NCI-H526 treated with DMSO at 0.1 percent for 48 hours (cell line): ENCODE results near the gene ZNRF2.

Experiments
- DNase-seq: peaks from one replicate; lab custom pipeline; 2025; lab: John Stamatoyannopoulos, UW

Gene ZNRF2

DNA sequence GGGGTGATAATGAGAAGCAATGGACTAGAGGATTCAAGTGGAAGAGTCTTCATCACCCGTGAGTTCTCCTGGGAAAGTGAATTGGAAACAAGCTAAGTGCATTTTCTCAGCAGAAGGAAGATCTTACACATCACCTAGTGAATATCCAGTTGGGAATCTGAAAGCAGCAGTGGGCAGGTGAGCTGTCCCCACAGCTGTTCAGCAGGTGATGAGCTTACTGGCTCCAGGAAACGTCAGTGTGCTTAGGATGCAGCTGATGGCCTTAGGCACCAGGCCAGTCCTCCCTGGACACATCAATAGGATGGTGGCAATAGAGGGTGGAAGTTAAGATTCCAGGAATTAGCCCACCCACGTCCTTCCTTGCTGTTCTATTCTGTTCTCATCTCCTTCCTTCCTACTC is 127.5 kb downstream of the ZNRF2 start:
- no peak for DNase-seq

DNA sequence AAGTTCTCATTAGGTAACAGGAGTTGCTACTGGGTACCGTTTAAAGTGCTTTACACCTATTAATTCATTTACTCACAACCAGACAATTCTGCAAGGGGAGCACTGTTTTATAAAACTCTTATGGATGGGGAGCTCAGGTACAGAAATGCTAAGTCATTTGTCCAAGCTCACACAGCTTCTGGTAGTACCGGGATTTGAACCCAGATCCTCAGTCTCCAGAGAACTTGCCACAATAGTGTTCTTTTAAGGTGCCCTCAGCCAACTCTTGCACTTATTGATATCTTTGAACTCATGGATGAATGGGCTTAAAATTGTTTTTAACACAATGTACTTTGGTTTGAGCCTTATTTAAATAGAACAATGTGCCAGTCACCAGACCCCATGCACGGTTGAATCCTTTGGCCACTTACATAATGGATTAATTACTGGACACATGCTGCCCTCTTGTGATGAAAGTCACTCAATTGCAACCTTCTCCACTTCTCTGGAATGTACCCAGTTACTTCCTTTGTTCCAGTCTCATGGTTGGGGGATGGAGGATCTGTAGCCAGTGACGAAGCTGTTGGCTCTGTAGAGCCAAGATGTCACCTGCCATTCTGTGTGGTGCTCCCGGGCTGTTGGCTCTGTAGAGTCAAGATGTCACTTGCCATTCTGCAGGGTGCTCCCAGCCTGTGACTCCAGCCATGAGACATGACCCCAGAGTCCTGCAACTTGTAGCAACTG is 128.5 kb downstream of the ZNRF2 start:
- DNase-seq, result peak; percentile 48

DNA sequence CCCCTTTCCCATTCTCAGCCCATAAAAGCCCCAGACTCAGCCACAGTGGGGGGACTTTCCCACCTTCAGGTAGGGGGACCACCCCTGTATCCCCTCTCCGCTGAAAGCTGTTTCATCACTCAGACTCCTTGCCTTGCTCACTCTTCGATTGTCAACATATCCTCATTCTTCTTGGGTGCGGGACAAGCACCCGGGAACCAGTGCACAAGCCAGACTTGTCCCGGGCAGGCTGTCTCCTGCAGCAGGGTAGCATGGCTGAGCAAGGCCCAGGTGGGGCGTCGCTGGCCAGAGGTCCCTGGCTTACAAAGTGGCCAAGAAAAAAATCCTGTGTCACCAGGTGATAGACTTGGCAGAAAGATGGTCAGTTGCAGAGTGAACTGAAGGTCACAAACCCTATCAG is 129.5 kb downstream of the ZNRF2 start:
- no peak for DNase-seq
